ENCODE results near the gene CCDC120. TPM values are rescaled to one million over a fixed set of nuclear protein-coding genes. Genes with fewer than 3 reads are reported as not detected.

CCDC120 gene
- total and polyA plus RNA-seq, 9 of the 15 experiments (the other 6 are each of a cell fraction or from before 2014, with no cell fraction given) = 0.13 to 3.6 (median 0.54) TPM

GRCh38 chrX:49117581-49117980 is 58.8 kb downstream of the CCDC120 start (continued):
- TF ChIP-seq CC2D1A (IDR thresholded peaks at IDR 0.05) (no peak), EHMT2 (IDR thresholded peaks at IDR 0.05) (no peak)

Small RNA genes lying within 50 kb of the gene (small RNA-seq; reads per million reads assigned to genes)
- gene RNU4-52P = not detected

Other genes starting within 250 kb of the CCDC120 start
Only the 7 nearest of the 22 such genes appear.
- gene OTUD5, start 101.4 kb upstream of the CCDC120 start, total RNA-seq (2014; rRNA removed) = 59.0 and 62.6 TPM in 2 replicates
- gene OTUD5, start 101.4 kb upstream of the CCDC120 start, total RNA-seq (2014; rRNA removed; fragmentation: Illumina TruSeq; extraction: Trizol) = 34.1 and 37.5 TPM in 2 replicates
- 38.3 and 38.7 TPM in 2 replicates for gene OTUD5, start 101.4 kb upstream of the CCDC120 start, total RNA-seq (2015; rRNA removed; fragmentation: Illumina TruSeq; extraction: Trizol)
- 87.0 and 93.0 TPM in 2 replicates for gene OTUD5, start 101.4 kb upstream of the CCDC120 start, total RNA-seq (2021)
- gene OTUD5, start 101.4 kb upstream of the CCDC120 start, polyA plus RNA-seq (2011; rRNA removed) = 97.4 and 102 TPM in 2 replicates
- gene OTUD5, start 101.4 kb upstream of the CCDC120 start, polyA plus RNA-seq (2014; fragmentation: Illumina TruSeq; extraction: Trizol) = 86.9 and 99.8 TPM in 2 replicates
- 1 to 10 TPM; 3.6 to 5.5 TPM for gene OTUD5, start 101.4 kb upstream of the CCDC120 start, polyA plus RNA-seq (2014; fragmentation: Nextera tagmentation; extraction: Ambion mirVana)
- gene OTUD5, start 101.4 kb upstream of the CCDC120 start, polyA plus RNA-seq (2014; rRNA removed) = 80.4 and 87.7 TPM in 2 replicates
- gene KCND1, start 87.2 kb upstream of the CCDC120 start, total RNA-seq (2014; rRNA removed) = 0.20 TPM in 1 of 2 replicates, not detected in the other
- gene KCND1, start 87.2 kb upstream of the CCDC120 start, total RNA-seq (2014; rRNA removed; fragmentation: Illumina TruSeq; extraction: Trizol) = 0.16 and 0.22 TPM in 2 replicates
- gene KCND1, start 87.2 kb upstream of the CCDC120 start, total RNA-seq (2015; rRNA removed; fragmentation: Illumina TruSeq; extraction: Trizol) = 0.19 and 0.36 TPM in 2 replicates
- 0.75 and 0.83 TPM in 2 replicates for gene KCND1, start 87.2 kb upstream of the CCDC120 start, total RNA-seq (2021)
- 0.42 and 0.72 TPM in 2 replicates for gene KCND1, start 87.2 kb upstream of the CCDC120 start, polyA plus RNA-seq (2011; rRNA removed)
- gene KCND1, start 87.2 kb upstream of the CCDC120 start, polyA plus RNA-seq (2014; fragmentation: Illumina TruSeq; extraction: Trizol) = 0.78 and 0.83 TPM in 2 replicates
- under 1 TPM; 0.06 to 0.14 TPM for gene KCND1, start 87.2 kb upstream of the CCDC120 start, polyA plus RNA-seq (2014; fragmentation: Nextera tagmentation; extraction: Ambion mirVana)
- gene KCND1, start 87.2 kb upstream of the CCDC120 start, polyA plus RNA-seq (2014; rRNA removed) = 0.39 and 0.60 TPM in 2 replicates
- 21.7 and 24.0 TPM in 2 replicates for gene GRIPAP1, start 56.7 kb upstream of the CCDC120 start, total RNA-seq (2014; rRNA removed)
- gene GRIPAP1, start 56.7 kb upstream of the CCDC120 start, total RNA-seq (2014; rRNA removed; fragmentation: Illumina TruSeq; extraction: Trizol) = 15.3 and 16.2 TPM in 2 replicates
- gene GRIPAP1, start 56.7 kb upstream of the CCDC120 start, total RNA-seq (2015; rRNA removed; fragmentation: Illumina TruSeq; extraction: Trizol) = 18.4 and 20.8 TPM in 2 replicates
- 27.4 and 37.5 TPM in 2 replicates for gene GRIPAP1, start 56.7 kb upstream of the CCDC120 start, total RNA-seq (2021)
- gene GRIPAP1, start 56.7 kb upstream of the CCDC120 start, polyA plus RNA-seq (2011; rRNA removed) = 28.8 and 31.9 TPM in 2 replicates
- gene GRIPAP1, start 56.7 kb upstream of the CCDC120 start, polyA plus RNA-seq (2014; fragmentation: Illumina TruSeq; extraction: Trizol) = 27.3 and 31.0 TPM in 2 replicates
- gene GRIPAP1, start 56.7 kb upstream of the CCDC120 start, polyA plus RNA-seq (2014; fragmentation: Nextera tagmentation; extraction: Ambion mirVana) = 1 to 10 TPM; 4.1 to 4.6 TPM
- 41.6 and 42.4 TPM in 2 replicates for gene GRIPAP1, start 56.7 kb upstream of the CCDC120 start, polyA plus RNA-seq (2014; rRNA removed)
- gene TFE3, start 15.6 kb upstream of the CCDC120 start, total RNA-seq (2014; rRNA removed) = 15.9 and 20.8 TPM in 2 replicates
- 8.4 and 9.5 TPM in 2 replicates for gene TFE3, start 15.6 kb upstream of the CCDC120 start, total RNA-seq (2014; rRNA removed; fragmentation: Illumina TruSeq; extraction: Trizol)
- gene TFE3, start 15.6 kb upstream of the CCDC120 start, total RNA-seq (2015; rRNA removed; fragmentation: Illumina TruSeq; extraction: Trizol) = 11.8 and 11.9 TPM in 2 replicates
- gene TFE3, start 15.6 kb upstream of the CCDC120 start, total RNA-seq (2021) = 16.9 and 20.3 TPM in 2 replicates
- gene TFE3, start 15.6 kb upstream of the CCDC120 start, polyA plus RNA-seq (2011; rRNA removed) = 10.5 and 11.2 TPM in 2 replicates
- gene TFE3, start 15.6 kb upstream of the CCDC120 start, polyA plus RNA-seq (2014; fragmentation: Illumina TruSeq; extraction: Trizol) = 18.7 and 20.6 TPM in 2 replicates
- gene TFE3, start 15.6 kb upstream of the CCDC120 start, polyA plus RNA-seq (2014; fragmentation: Nextera tagmentation; extraction: Ambion mirVana) = 1 to 10 TPM; 1.9 to 3.8 TPM
- 14.8 and 15.1 TPM in 2 replicates for gene TFE3, start 15.6 kb upstream of the CCDC120 start, polyA plus RNA-seq (2014; rRNA removed)
- gene PRAF2, start 15.0 kb downstream of the CCDC120 start, total RNA-seq (2014; rRNA removed) = 2.0 and 2.4 TPM in 2 replicates
- 0.55 and 0.64 TPM in 2 replicates for gene PRAF2, start 15.0 kb downstream of the CCDC120 start, total RNA-seq (2014; rRNA removed; fragmentation: Illumina TruSeq; extraction: Trizol)
- gene PRAF2, start 15.0 kb downstream of the CCDC120 start, total RNA-seq (2015; rRNA removed; fragmentation: Illumina TruSeq; extraction: Trizol) = 0.75 and 1.2 TPM in 2 replicates
- 2.8 and 3.8 TPM in 2 replicates for gene PRAF2, start 15.0 kb downstream of the CCDC120 start, total RNA-seq (2021)
- gene PRAF2, start 15.0 kb downstream of the CCDC120 start, polyA plus RNA-seq (2011; rRNA removed) = 2.5 and 5.3 TPM in 2 replicates
- gene PRAF2, start 15.0 kb downstream of the CCDC120 start, polyA plus RNA-seq (2014; fragmentation: Illumina TruSeq; extraction: Trizol) = 3.6 and 3.7 TPM in 2 replicates
- under 1 TPM; 0.24 to 0.29 TPM for gene PRAF2, start 15.0 kb downstream of the CCDC120 start, polyA plus RNA-seq (2014; fragmentation: Nextera tagmentation; extraction: Ambion mirVana)
- gene PRAF2, start 15.0 kb downstream of the CCDC120 start, polyA plus RNA-seq (2014; rRNA removed) = 3.8 and 5.7 TPM in 2 replicates
- 52.5 and 59.7 TPM in 2 replicates for gene WDR45, start 20.9 kb downstream of the CCDC120 start, total RNA-seq (2014; rRNA removed)
- gene WDR45, start 20.9 kb downstream of the CCDC120 start, total RNA-seq (2014; rRNA removed; fragmentation: Illumina TruSeq; extraction: Trizol) = 28.6 and 40.4 TPM in 2 replicates
- gene WDR45, start 20.9 kb downstream of the CCDC120 start, total RNA-seq (2015; rRNA removed; fragmentation: Illumina TruSeq; extraction: Trizol) = 27.5 and 29.0 TPM in 2 replicates
- gene WDR45, start 20.9 kb downstream of the CCDC120 start, total RNA-seq (2021) = 78.7 and 79.9 TPM in 2 replicates
- 122 and 125 TPM in 2 replicates for gene WDR45, start 20.9 kb downstream of the CCDC120 start, polyA plus RNA-seq (2011; rRNA removed)
- gene WDR45, start 20.9 kb downstream of the CCDC120 start, polyA plus RNA-seq (2014; fragmentation: Illumina TruSeq; extraction: Trizol) = 81.8 and 90.8 TPM in 2 replicates
- gene WDR45, start 20.9 kb downstream of the CCDC120 start, polyA plus RNA-seq (2014; fragmentation: Nextera tagmentation; extraction: Ambion mirVana) = 10 to 100 TPM; 19.4 to 31.0 TPM
- gene WDR45, start 20.9 kb downstream of the CCDC120 start, polyA plus RNA-seq (2014; rRNA removed) = 106 and 136 TPM in 2 replicates
- gene GPKOW, start 64.7 kb downstream of the CCDC120 start, total RNA-seq (2014; rRNA removed) = 44.8 and 49.6 TPM in 2 replicates
- 15.0 and 16.6 TPM in 2 replicates for gene GPKOW, start 64.7 kb downstream of the CCDC120 start, total RNA-seq (2014; rRNA removed; fragmentation: Illumina TruSeq; extraction: Trizol)
- 23.6 and 23.8 TPM in 2 replicates for gene GPKOW, start 64.7 kb downstream of the CCDC120 start, total RNA-seq (2015; rRNA removed; fragmentation: Illumina TruSeq; extraction: Trizol)
- gene GPKOW, start 64.7 kb downstream of the CCDC120 start, total RNA-seq (2021) = 29.7 and 30.0 TPM in 2 replicates
- gene GPKOW, start 64.7 kb downstream of the CCDC120 start, polyA plus RNA-seq (2011; rRNA removed) = 30.1 and 34.3 TPM in 2 replicates
- gene GPKOW, start 64.7 kb downstream of the CCDC120 start, polyA plus RNA-seq (2014; fragmentation: Illumina TruSeq; extraction: Trizol) = 31.3 and 31.4 TPM in 2 replicates
- 1 to 10 TPM; 3.7 to 4.5 TPM for gene GPKOW, start 64.7 kb downstream of the CCDC120 start, polyA plus RNA-seq (2014; fragmentation: Nextera tagmentation; extraction: Ambion mirVana)
- gene GPKOW, start 64.7 kb downstream of the CCDC120 start, polyA plus RNA-seq (2014; rRNA removed) = 30.4 and 37.4 TPM in 2 replicates